GM18502 (cell line): ENCODE results near the gene EIF5AL1.
"Not testable (repeated sequence)": the region's sequence is repeated elsewhere in the genome, so short reads cannot be mapped to it uniquely, and the experiment has no call there.

Source experiments
- ATAC-seq: cut with Tn5 transposase; IDR thresholded peaks from one replicate; pipeline ENCODE4 v1.9.1; 2021; ENCODE audit warnings: mild to moderate bottlenecking; ENCODE audit not compliant: unreplicated experiment, poor library complexity

EIF5AL1 gene

GRCh38 chr10:79547973-79548372, 35.6 kb downstream of the EIF5AL1 start:
- ATAC-seq, result no peak

GRCh38 chr10:79552143-79552542, 39.8 kb downstream of the EIF5AL1 start:
- ATAC-seq, result no peak

- ATAC-seq, result no peak
Observed at GRCh38 chr10:79555354-79556309, 43.3 kb downstream of the EIF5AL1 start.

- ATAC-seq, result not testable (repeated sequence)
Observed at GRCh38 chr10:79556961-79557360, 44.6 kb downstream of the EIF5AL1 start.

GRCh38 chr10:79559726-79560125, 47.4 kb downstream of the EIF5AL1 start:
- no peak for ATAC-seq

- ATAC-seq, result no peak
Observed at GRCh38 chr10:79560160-79560709, 47.9 kb downstream of the EIF5AL1 start, which contains the start of gene SFTPA2. Gene SFTPA2 (minus strand): TSS chr10:79560407. CDS start chr10:79559483, 924 bp downstream.

GRCh38 chr10:79561257-79561656, 48.9 kb downstream of the EIF5AL1 start:
- ATAC-seq, result no peak

GRCh38 chr10:79562135-79562756, 49.9 kb downstream of the EIF5AL1 start:
- peak; percentile 83 for ATAC-seq

GRCh38 chr10:79563426-79563825, 51.1 kb downstream of the EIF5AL1 start:
- ATAC-seq, result no peak
